ENCODE data around the gene RAD51B.

Gene RAD51B

GRCh38 chr14:68526512-68527091 lies 707.0 kb downstream of the RAD51B start:
- DNase-seq: no peak
- no peak for TF ChIP-seq CTCF (IDR thresholded peaks at IDR 0.05; ENCODE audit: low read depth, low read length)

GRCh38 chr14:68527329-68527851 lies 707.8 kb downstream of the RAD51B start:
- Histone ChIP-seq H3K9me3 (no peaks in the 10 kb centered on the region), H3K4me3 (ENCODE audit: low read depth, low read length) (no peak overlapping the region)

More at GRCh38 chr14:68526512-68527091, 707.0 kb downstream of the RAD51B start:
- Histone ChIP-seq H3K36me3 (no peaks in the 10 kb centered on the region), H3K4me3 (ENCODE audit: low read depth, low read length) (no peak overlapping the region), H3K4me1 (no peaks in the 10 kb centered on the region; the same call in 1 of the 2 replicates), H3K27me3 (no peaks in the 10 kb centered on the region), H3K9me3 (no peaks in the 10 kb centered on the region)

GRCh38 chr14:68528040-68528687 lies 708.6 kb downstream of the RAD51B start:
- Histone ChIP-seq H3K9me3 (no peaks in the 10 kb centered on the region), H3K4me3 (ENCODE audit: low read depth, low read length) (no peak overlapping the region)
- TF ChIP-seq CTCF (IDR thresholded peaks at IDR 0.05; ENCODE audit: low read depth, low read length): no peak

More at GRCh38 chr14:68527329-68527851, 707.8 kb downstream of the RAD51B start:
- no peaks in the 10 kb centered on the region for H3K27me3 ChIP-seq
- no peak for TF ChIP-seq CTCF (IDR thresholded peaks at IDR 0.05; ENCODE audit: low read depth, low read length)
- no peak for DNase-seq
- no peaks in the 10 kb centered on the region; the same call in 1 of the 2 replicates for H3K4me1 ChIP-seq
- H3K36me3 ChIP-seq: no peaks in the 10 kb centered on the region

GRCh38 chr14:68530443-68530842 lies 710.9 kb downstream of the RAD51B start:
- TF ChIP-seq CTCF (IDR thresholded peaks at IDR 0.05; ENCODE audit: low read depth, low read length): no peak
- no peaks in the 10 kb centered on the region; the same call in 1 of the 2 replicates for H3K4me1 ChIP-seq
- no peaks in the 10 kb centered on the region for H3K36me3 ChIP-seq
- no peak for DNase-seq
- no peaks in the 10 kb centered on the region for H3K9me3 ChIP-seq
- no peak overlapping the region for H3K4me3 ChIP-seq (ENCODE audit: low read depth, low read length)
- H3K27me3 ChIP-seq: no peaks in the 10 kb centered on the region

More at GRCh38 chr14:68528040-68528687, 708.6 kb downstream of the RAD51B start:
- Histone ChIP-seq H3K36me3 (no peaks in the 10 kb centered on the region), H3K27me3 (no peaks in the 10 kb centered on the region), H3K4me1 (no peaks in the 10 kb centered on the region; the same call in 1 of the 2 replicates)
- no peak for DNase-seq

- no peak for TF ChIP-seq CTCF (IDR thresholded peaks at IDR 0.05; ENCODE audit: low read depth, low read length)
Observed at GRCh38 chr14:68532496-68532895, 712.9 kb downstream of the RAD51B start.

GRCh38 chr14:68534276-68534675 lies 714.7 kb downstream of the RAD51B start:
- no peak for DNase-seq
- no peaks in the 10 kb centered on the region for H3K9me3 ChIP-seq
- no peaks in the 10 kb centered on the region for H3K36me3 ChIP-seq
- no peaks in the 10 kb centered on the region for H3K27me3 ChIP-seq
- no peak for TF ChIP-seq CTCF (IDR thresholded peaks at IDR 0.05; ENCODE audit: low read depth, low read length)
- H3K4me3 ChIP-seq (ENCODE audit: low read depth, low read length): no peak overlapping the region
- H3K4me1 ChIP-seq: no peaks in the 10 kb centered on the region

More at GRCh38 chr14:68532496-68532895, 712.9 kb downstream of the RAD51B start:
- Histone ChIP-seq H3K4me1 (no peaks in the 10 kb centered on the region; the same call in 1 of the 2 replicates), H3K36me3 (no peaks in the 10 kb centered on the region), H3K27me3 (no peaks in the 10 kb centered on the region), H3K4me3 (ENCODE audit: low read depth, low read length) (no peak overlapping the region), H3K9me3 (no peaks in the 10 kb centered on the region)
- DNase-seq: no peak

Data from BE2C (cell line).